ENCODE results near the gene ATRIP. TPM values are rescaled to one million over a fixed set of nuclear protein-coding genes. Genes with fewer than 3 reads are reported as not detected.
"Not testable (repeated sequence)": the region's sequence is repeated elsewhere in the genome, so short reads cannot be mapped to it uniquely, and the experiment has no call there.

ATRIP gene
- total RNA-seq, 2 donors from 2014 or later = 11.7 to 16.1 TPM

GRCh38 chr3:48398701-48399386 is 47.7 kb upstream of the ATRIP start:
- H3K27ac Mint-ChIP-seq = no peak overlapping the region
- no peaks in the 10 kb centered on the region for H3K9me3 ChIP-seq (ENCODE audit: control insufficient read depth, low read length)
- no peaks in the 10 kb centered on the region for H3K4me1 ChIP-seq (ENCODE audit: control insufficient read depth, insufficient read depth, low read length)
- H3K4me1 Mint-ChIP-seq = no peaks in the 10 kb centered on the region
- no peak overlapping the region for H3K9ac ChIP-seq (ENCODE audit: extremely low read depth, low read length, poor library complexity, severe bottlenecking)
- WGBS, 2 experiments (ENCODE audit: insufficient coverage in 1 of 2, insufficient read length in 1 of 2) = 87% methylated on average over 4 to 11 of the region's 11 CpGs
- peak overlapping the region; percentile 53 for H3K27ac ChIP-seq (ENCODE audit: low read depth, low read length)
- no peak overlapping the region for H3K4me3 Mint-ChIP-seq
- no peak overlapping the region for H3K4me3 ChIP-seq (ENCODE audit: low read length)
- TF ChIP-seq, protein P1, sequence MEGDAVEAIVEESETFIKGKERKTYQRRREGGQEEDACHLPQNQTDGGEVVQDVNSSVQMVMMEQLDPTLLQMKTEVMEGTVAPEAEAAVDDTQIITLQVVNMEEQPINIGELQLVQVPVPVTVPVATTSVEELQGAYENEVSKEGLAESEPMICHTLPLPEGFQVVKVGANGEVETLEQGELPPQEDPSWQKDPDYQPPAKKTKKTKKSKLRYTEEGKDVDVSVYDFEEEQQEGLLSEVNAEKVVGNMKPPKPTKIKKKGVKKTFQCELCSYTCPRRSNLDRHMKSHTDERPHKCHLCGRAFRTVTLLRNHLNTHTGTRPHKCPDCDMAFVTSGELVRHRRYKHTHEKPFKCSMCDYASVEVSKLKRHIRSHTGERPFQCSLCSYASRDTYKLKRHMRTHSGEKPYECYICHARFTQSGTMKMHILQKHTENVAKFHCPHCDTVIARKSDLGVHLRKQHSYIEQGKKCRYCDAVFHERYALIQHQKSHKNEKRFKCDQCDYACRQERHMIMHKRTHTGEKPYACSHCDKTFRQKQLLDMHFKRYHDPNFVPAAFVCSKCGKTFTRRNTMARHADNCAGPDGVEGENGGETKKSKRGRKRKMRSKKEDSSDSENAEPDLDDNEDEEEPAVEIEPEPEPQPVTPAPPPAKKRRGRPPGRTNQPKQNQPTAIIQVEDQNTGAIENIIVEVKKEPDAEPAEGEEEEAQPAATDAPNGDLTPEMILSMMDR (conservative IDR thresholded peaks at IDR 0.05) = no peak
- peaks cover 11% of the 10 kb centered on the region for H3K27me3 Mint-ChIP-seq (ENCODE audit: insufficient read depth)
- peak; percentile 48 for DNase-seq
- H3K9me3 Mint-ChIP-seq = no peaks in the 10 kb centered on the region
- H3K27me3 ChIP-seq (ENCODE audit: control insufficient read depth, insufficient read depth, low read length, poor library complexity, severe bottlenecking) = peaks cover 5% of the 10 kb centered on the region
- H3K36me3 Mint-ChIP-seq (ENCODE audit: low read depth) = peaks cover 22% of the 10 kb centered on the region
- H3K36me3 ChIP-seq (ENCODE audit: control insufficient read depth, insufficient read depth, low read length) = peaks cover 23% of the 10 kb centered on the region

GRCh38 chr3:48399387-48400172 is 47.0 kb upstream of the ATRIP start:
- no peaks in the 10 kb centered on the region for H3K4me1 Mint-ChIP-seq
- H3K36me3 Mint-ChIP-seq (ENCODE audit: low read depth) = peaks cover 25% of the 10 kb centered on the region
- H3K9me3 Mint-ChIP-seq = no peaks in the 10 kb centered on the region
- TF ChIP-seq, protein P1 (conservative IDR thresholded peaks at IDR 0.05) = peak; percentile 20
- no peak overlapping the region for H3K27ac Mint-ChIP-seq
- Histone ChIP-seq H3K4me3 (ENCODE audit: low read length) (no peak overlapping the region), H3K9ac (ENCODE audit: extremely low read depth, low read length, poor library complexity, severe bottlenecking) (no peak overlapping the region), H3K4me1 (ENCODE audit: control insufficient read depth, insufficient read depth, low read length) (no peaks in the 10 kb centered on the region), H3K9me3 (ENCODE audit: control insufficient read depth, low read length) (no peaks in the 10 kb centered on the region), H3K27me3 (ENCODE audit: control insufficient read depth, insufficient read depth, low read length, poor library complexity, severe bottlenecking) (peaks cover 5% of the 10 kb centered on the region), H3K36me3 (ENCODE audit: control insufficient read depth, insufficient read depth, low read length) (peaks cover 27% of the 10 kb centered on the region), H3K27ac (ENCODE audit: low read depth, low read length) (peak overlapping the region; percentile 53)
- peaks cover 11% of the 10 kb centered on the region for H3K27me3 Mint-ChIP-seq (ENCODE audit: insufficient read depth)
- no peak overlapping the region for H3K4me3 Mint-ChIP-seq
- DNase-seq = peak; percentile 57
- WGBS, 2 experiments (ENCODE audit: insufficient coverage in 1 of 2, insufficient read length in 1 of 2) = 86 to 88% methylated on average over 3 to 4 of the region's 4 CpGs

GRCh38 chr3:48400824-48401433 is 45.6 kb upstream of the ATRIP start:
- Histone ChIP-seq H3K36me3 (ENCODE audit: control insufficient read depth, insufficient read depth, low read length) (peaks cover 35% of the 10 kb centered on the region), H3K27me3 (ENCODE audit: control insufficient read depth, insufficient read depth, low read length, poor library complexity, severe bottlenecking) (peaks cover 2% of the 10 kb centered on the region), H3K27ac (ENCODE audit: low read depth, low read length) (no peak overlapping the region), H3K4me1 (ENCODE audit: control insufficient read depth, insufficient read depth, low read length) (no peaks in the 10 kb centered on the region), H3K4me3 (ENCODE audit: low read length) (no peak overlapping the region), H3K9me3 (ENCODE audit: control insufficient read depth, low read length) (no peaks in the 10 kb centered on the region), H3K9ac (ENCODE audit: extremely low read depth, low read length, poor library complexity, severe bottlenecking) (no peak overlapping the region)
- peaks cover 38% of the 10 kb centered on the region for H3K36me3 Mint-ChIP-seq (ENCODE audit: low read depth)
- peak; percentile 82 for DNase-seq
- peaks cover under 1% of the 10 kb centered on the region for H3K27me3 Mint-ChIP-seq (ENCODE audit: insufficient read depth)
- TF ChIP-seq, protein P1 (conservative IDR thresholded peaks at IDR 0.05) = peak; percentile 83
- H3K27ac Mint-ChIP-seq = no peak overlapping the region
- no peaks in the 10 kb centered on the region for H3K4me1 Mint-ChIP-seq
- 81 to 88% methylated on average over 2 to 6 of the region's 6 CpGs for WGBS, 2 experiments (ENCODE audit: insufficient coverage in 1 of 2, insufficient read length in 1 of 2)
- H3K9me3 Mint-ChIP-seq = no peaks in the 10 kb centered on the region
- H3K4me3 Mint-ChIP-seq = no peak overlapping the region

GRCh38 chr3:48401434-48401901 is 45.1 kb upstream of the ATRIP start:
- WGBS, 2 experiments (ENCODE audit: insufficient coverage in 1 of 2, insufficient read length in 1 of 2) = 96 to 100% methylated on average over 4 to 12 of the region's 12 CpGs
- not testable (repeated sequence) for H3K4me1 Mint-ChIP-seq; H3K4me3 Mint-ChIP-seq; H3K27me3 Mint-ChIP-seq (ENCODE audit: insufficient read depth); H3K9ac ChIP-seq (ENCODE audit: extremely low read depth, low read length, poor library complexity, severe bottlenecking); H3K4me1 ChIP-seq (ENCODE audit: control insufficient read depth, insufficient read depth, low read length); H3K4me3 ChIP-seq (ENCODE audit: low read length); H3K9me3 Mint-ChIP-seq; H3K27me3 ChIP-seq (ENCODE audit: control insufficient read depth, insufficient read depth, low read length, poor library complexity, severe bottlenecking); H3K27ac Mint-ChIP-seq; H3K9me3 ChIP-seq (ENCODE audit: control insufficient read depth, low read length); DNase-seq
- H3K36me3 Mint-ChIP-seq (ENCODE audit: low read depth) = peaks cover 43% of the 10 kb centered on the region
- H3K27ac ChIP-seq (ENCODE audit: low read depth, low read length) = peak overlapping the region; percentile 34
- H3K36me3 ChIP-seq (ENCODE audit: control insufficient read depth, insufficient read depth, low read length) = peaks cover 35% of the 10 kb centered on the region
